Body of pancreas (tissue), 4 donors: ENCODE results near the gene SMG9.

Source experiments
- CTCF ChIP-seq, 7 experiments: fragments of 450-650 bp in 4 of 7; fragments of 200-600 bp in 3 of 7; sonication (generic) in 3 of 7; IDR thresholded peaks; one replicate each; pipeline ENCODE4 v1.5.1; 2016 to 2019; ENCODE audit warnings: antibody characterized with exemption in 7 of 7
- POLR2A ChIP-seq, 3 donors: fragments of 450-650 bp; IDR thresholded peaks; one replicate each; pipeline ENCODE4 v1.6.1; 2016; ENCODE audit warnings: antibody characterized with exemption in 3 of 3, mild to moderate bottlenecking in 2 of 3

DNA sequence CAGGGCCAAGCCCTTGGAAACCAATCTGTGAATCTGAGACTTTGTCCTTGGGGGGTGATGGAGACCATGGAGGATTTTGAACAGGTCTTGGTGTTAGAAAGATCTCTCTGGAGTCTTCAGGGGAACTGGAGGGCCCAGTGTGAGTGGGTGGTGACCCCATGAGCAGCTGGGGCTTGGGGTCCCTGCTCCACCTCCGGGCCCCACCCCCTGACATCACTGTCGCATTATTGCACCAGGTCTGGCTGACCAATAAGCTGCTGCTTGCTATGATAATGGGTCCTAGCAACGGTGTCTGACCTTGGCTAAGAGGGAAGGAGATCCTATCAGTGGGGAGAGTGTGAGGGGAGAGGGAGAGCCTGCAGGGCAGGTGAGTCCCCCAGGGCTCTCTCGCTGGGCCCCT, 39.0 kb downstream of the SMG9 start, which contains the start of gene IRGC:
- no peak for TF ChIP-seq CTCF (IDR thresholded peaks at IDR 0.05)
- no peak for TF ChIP-seq POLR2A (IDR thresholded peaks at IDR 0.05)
